GM12872 (cell line): ENCODE measurements around the gene KCNQ1.

Experiments
- TF ChIP-seq, protein P1 (sequence below): IDR thresholded peaks from 3 replicates; pipeline ENCODE4 v1.5.1; 2011; ENCODE audit warnings: low read depth, mild to moderate bottlenecking, low read length, moderate library complexity; ENCODE audit not compliant: insufficient read depth

The KCNQ1 gene

DNA sequence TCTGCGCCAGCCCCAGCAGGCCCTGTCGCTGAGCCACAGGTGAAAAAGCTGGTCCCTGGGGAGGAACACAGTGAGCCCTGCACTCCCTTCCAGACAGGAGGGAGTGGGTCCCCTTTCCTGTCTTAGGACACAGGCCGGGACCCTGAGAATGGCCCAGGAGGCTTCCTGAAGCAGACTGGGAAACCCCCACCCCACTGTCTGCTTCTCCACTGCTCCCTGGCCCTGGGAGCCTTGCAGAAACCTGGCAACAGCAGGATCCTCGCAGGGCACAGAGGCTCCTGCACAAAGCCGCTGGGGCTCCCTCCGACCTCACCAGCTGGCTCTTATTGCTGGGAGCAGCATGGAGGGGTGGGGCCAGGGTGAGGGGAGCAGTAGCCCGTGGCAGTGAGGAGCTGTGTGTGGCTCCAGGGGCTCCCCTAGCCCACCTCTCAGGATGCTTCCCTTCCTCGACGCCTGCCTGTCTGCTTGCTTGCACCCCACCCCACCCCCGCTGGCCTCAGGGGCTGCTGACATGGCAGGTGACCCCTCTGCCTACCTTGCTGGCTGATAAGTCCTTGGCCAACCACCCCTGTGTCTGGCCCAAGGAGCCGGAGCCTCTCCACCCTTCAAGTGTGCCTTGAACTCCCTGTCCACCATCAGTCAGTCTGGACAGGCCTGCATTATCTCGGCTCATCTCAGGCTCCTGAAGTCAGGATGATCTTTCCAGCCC lies 327.1 kb downstream of the KCNQ1 start:
- TF ChIP-seq, protein P1, sequence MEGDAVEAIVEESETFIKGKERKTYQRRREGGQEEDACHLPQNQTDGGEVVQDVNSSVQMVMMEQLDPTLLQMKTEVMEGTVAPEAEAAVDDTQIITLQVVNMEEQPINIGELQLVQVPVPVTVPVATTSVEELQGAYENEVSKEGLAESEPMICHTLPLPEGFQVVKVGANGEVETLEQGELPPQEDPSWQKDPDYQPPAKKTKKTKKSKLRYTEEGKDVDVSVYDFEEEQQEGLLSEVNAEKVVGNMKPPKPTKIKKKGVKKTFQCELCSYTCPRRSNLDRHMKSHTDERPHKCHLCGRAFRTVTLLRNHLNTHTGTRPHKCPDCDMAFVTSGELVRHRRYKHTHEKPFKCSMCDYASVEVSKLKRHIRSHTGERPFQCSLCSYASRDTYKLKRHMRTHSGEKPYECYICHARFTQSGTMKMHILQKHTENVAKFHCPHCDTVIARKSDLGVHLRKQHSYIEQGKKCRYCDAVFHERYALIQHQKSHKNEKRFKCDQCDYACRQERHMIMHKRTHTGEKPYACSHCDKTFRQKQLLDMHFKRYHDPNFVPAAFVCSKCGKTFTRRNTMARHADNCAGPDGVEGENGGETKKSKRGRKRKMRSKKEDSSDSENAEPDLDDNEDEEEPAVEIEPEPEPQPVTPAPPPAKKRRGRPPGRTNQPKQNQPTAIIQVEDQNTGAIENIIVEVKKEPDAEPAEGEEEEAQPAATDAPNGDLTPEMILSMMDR: no peak

DNA sequence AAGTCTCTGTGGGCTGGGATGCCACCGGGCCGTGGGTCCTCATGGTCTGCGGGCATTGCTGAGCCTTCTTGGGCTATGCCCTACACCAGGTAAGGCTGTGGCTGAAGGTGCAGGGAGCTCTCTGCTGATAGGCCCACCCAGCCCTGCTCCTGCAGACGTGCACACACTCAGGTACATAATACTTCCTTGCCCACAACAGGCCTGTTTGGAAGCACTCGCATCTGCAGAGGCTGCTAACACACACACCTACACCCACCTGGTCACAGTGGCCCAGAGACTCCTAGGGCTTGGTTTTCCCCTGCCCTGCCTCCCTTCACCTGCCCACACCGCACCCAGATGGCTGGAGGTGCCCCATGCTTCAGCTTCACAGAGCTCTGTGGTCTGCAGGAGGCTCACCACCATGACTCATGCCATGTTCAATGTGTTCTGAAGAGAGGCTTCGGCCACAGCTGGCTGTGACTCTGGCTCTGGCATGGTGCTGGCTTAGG lies 327.8 kb downstream of the KCNQ1 start:
- TF ChIP-seq, protein P1: no peak

DNA sequence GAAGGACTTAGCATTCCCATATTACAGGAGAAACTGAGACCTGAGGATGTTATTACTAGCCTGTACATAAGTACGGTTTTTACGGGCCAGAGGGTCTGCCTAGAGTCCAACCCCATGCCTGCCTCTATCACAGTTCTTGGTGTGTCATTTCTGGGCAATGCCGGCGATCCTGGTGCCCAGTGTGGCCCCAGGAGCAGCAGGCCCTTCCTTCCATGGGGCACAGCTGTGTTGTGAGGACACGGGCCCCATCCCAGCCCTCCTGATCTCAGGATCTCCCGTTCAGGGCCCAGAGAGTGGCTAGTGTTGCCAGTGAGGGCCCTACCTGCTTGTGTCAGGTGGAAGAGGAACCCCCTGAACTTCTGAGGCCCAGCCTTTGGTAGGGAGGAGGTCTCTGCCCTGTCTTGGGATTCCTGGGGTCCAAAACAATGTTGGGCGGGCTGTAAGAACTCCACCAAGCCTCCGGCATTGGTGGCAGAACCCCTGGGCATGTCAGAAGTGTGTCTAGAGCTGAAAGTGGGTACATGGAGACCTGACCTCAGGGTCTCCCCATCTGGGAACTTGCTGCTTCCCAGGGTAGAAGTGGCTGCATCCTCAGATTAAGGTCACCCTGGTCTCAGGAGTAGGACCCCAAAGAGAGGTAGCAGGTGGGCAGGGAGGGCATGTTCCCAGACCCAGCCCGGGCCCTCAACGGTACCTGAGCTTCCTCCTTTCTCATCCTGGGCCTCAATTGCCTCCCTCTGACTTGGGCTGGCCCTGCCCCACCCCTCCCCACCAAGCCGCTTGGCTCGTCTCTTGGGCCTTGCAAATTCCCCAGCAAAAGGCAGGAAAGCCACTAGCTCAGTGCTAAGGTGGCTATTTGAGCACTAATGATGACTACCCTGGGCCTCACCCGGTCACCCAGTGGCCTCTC lies 329.6 kb downstream of the KCNQ1 start:
- TF ChIP-seq, protein P1: no peak

DNA sequence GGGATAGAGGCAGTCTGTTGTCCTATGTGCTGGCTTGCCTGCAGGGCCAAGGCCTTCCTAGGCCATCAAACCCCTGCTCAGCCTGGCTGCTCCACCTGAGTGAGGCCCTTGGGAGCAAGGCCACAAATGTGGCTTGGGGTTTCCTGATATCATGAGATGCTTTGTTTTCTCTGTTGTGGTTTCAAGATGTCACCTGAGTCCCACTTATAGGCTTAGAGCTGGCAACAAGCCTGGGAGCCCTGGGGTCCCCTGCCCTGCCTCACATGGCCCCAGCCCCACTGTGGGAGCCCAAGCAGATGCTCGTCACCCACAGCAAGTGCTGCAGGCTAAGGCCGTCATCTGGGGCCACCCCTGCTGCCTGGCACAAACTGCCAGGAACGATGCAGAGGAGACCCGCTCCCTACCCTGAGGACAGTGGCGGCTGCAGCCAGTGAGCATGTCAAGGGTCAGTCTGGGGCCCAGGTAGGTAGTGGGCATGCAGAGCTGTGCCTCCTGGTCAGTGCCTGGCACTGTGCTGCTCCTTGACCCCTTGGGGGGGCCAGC lies 330.3 kb downstream of the KCNQ1 start:
- TF ChIP-seq, protein P1: no peak

DNA sequence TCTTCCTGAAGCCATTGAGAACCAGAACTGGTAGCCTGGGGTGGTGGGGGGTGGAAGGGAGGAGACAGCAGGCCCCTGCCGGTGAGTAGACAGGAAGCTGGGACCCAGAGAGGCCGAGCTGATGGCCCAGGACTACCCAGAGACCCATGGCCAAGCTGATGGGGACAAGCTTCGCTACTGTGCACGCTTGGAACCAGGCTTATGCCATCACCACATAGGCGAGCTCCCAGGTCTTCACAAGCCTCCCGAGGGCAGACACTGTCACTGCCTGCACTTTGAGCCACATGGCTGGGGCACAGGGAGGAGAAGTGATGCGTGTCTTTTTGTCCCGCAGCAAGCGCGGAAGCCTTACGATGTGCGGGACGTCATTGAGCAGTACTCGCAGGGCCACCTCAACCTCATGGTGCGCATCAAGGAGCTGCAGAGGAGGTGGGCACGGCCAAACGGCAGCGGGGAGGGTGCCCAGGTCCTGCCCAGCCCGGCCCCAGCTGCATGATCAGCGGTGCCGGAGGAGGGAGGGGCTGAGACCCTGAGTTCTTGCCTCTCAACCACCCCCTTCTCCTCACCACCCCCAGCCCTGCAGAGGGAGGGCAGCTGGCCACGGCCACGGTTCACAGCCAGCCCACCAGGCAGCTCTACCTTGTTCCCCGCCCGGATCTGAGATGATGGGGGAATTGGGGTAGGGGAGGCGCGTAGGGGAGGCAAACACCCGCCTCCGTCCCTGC lies 331.0 kb downstream of the KCNQ1 start:
- TF ChIP-seq, protein P1: no peak

DNA sequence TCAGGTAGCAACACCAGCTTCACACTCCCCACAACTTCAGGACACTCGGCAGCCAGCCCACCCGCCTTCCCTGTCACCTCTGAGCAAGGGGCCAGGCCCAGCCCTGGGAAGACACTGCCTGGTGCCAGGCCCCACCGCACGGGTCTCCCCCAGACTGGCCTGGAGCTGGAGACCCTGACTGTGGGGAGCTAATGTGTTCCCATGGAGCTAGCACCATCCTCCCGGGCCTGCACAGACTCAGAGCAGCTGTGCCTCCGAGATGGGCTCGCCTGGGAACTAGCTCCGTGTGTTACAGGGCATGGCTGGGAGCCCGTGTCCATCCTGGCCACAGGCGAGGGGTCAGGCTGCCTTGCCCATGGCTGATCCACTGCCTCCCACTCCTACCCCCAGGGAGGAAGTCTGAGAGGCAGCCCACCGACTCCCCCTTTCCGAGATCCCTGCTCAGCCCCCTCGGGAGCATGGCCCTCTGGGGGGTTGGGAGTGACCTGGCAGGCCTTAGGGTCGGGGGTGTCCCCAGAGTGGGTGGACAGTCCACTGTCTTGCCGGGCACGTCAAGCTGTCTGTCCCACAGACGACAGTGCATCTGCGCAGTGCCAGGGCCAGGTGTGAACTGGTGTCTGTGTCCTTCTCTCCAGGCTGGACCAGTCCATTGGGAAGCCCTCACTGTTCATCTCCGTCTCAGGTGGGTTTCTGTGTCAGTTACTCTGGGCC lies 331.7 kb downstream of the KCNQ1 start:
- TF ChIP-seq, protein P1: no peak
